A204.1 (cell line): ENCODE results near the gene ERICH4.
"Not testable (repeated sequence)": the region's sequence is repeated elsewhere in the genome, so short reads cannot be mapped to it uniquely, and the experiment has no call there.

Experiments used
- FAIRE-seq: peaks from 2 replicates; lab custom pipeline; 2012; peaks lifted over from hg19 to GRCh38; lab: Jason Lieb, UNC

The ERICH4 gene

DNA sequence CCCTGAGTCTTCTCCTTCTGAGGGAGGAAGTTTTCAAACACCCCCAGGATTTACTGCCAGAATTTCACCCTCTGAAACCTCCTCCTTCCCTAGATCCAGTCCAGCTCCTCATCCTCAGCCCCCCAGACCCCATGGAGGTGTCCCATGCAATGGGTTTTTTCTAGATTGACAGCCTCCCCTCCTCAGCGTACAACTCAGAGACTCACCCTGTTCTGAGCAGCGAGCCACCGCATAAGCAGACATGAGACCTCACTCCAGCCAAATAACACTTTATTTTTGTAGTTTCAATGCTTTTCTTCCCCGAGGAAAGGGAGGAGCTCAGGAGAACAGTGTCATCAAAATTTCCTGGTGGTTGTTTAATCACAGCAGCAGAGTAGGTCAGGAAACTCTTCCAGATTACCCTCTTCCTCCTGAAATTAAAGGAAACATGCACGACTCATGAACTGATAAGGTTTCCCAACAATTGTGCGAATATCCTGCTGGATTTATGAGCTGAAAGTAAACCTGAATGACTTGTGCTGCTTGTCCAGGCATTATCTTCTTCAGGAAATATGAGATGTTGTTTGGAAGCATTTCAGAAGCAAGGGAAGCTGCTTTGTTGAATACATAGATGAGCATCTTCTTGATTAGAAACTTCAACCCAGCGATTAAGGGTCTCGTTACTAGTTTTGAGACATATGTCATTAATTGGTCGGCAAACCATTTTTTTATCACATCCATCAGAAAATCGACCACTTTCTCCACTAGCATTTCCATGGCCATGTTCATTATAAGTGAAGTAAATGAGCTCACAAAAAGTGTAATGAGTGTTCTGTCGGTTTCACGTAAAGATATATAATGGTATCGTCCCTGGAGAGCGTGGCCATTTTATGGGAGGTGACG is 36.2 kb downstream of the ERICH4 start:
- no peak for FAIRE-seq

DNA sequence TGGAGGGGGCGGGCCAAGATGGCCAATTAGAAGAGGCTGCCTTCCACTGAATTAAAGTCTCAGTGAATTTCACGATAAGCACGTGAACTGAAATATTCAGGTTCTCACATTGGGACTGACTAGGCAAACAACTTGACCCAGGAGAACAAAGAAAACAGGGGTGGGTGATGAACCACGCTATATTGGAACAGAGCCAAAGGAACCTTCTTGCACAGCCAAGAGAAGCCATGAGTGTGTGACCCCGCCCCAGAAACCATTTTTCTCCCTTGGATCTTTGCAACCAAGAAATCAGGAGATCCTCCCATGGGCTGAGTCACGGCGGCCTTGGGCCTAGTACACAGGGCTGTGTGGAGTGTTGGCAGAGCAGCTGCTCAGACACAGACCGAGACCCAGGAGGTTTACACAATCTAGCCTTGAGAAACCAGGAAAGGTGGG is 36.8 kb downstream of the ERICH4 start:
- FAIRE-seq, result no peak

DNA sequence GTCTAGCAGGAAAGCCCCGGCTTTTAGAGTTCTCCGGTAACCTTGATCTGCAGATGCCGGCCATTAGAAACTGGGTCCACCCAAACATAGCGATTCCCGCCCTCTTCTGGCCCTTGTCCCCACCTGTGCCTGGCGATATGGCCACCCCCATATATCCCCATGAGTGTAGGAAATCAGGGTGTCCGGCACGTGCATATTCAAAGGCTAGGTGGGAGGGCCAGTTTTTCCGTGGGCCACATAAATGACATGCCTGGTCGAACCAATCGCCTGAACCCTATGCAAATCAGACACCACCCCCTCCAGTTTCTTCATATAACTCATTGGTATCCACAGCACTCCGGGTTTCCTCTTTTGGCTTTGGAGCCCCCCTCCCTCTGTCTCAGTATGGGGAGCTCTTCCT is 37.4 kb downstream of the ERICH4 start:
- no peak for FAIRE-seq

DNA sequence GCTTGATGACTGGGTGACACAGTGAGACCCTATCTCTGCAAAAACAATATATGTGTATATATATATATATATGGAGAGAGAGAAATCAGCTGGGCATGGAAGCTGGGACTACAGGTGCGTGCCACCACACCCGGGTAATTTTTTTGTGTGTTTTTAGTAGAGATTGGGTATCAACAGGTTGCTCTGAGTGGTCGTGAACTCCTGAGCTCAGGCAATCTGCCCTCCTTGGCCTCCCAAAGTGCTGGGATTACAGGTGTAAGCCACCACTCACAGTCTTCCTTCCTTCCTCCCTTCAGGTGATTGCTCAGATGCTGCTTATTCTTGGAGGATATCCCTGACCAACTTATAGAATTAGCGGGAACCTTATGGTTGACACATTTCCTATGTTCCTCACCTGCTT is 41.9 kb downstream of the ERICH4 start:
- no peak for FAIRE-seq

DNA sequence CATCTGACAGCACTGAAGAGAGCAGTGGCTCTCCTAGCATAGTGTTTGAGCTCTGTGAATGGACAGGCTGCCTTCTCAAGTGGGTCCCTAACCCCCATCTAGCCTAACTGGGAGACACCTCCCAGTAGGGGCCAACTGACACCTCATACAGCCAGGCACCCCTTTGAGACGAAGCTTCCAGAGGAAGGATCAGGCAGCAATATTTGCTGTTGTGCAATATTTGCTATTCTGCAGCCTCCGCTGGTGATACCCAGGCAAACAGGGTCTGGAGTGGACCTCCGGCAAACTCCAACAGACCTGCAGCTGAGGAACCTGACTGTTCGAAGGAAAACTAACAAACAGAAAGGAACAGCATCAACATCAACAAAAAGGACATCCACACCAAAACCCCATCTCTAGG is 44.0 kb downstream of the ERICH4 start:
- FAIRE-seq, result not testable (repeated sequence)

DNA sequence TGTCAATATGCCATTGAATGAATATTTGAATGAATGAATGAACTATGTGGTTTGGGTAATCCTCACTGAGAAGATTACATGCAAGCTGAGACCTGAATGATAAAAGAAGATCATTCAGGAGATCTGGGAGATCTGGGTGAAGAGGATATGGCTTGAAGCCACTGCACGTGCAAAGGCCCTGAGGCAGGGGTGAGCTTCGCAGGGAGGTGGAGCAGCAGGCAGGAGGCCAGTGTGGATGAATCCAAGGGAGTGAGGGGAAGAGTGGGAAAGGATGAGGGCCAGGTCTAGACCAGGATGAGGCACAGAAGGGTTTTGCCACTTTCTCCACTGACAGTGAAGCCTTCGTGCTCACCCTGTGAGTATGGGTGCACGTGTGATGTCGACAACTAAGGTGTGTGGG is 49.9 kb downstream of the ERICH4 start:
- FAIRE-seq, result no peak
